Stimulated activated CD4-positive, alpha-beta T cell treated with anti-CD3 and anti-CD28 coated beads, Interleukin-15, amount 100 ng/mL, for 24 hours (primary cell): Measurements from ENCODE around the gene MARK3.

Experiments
- DNase-seq: peaks from one replicate; pipeline ENCODE4 v3.0.0-alpha.2; 2020

The MARK3 gene

GRCh38 chr14:103540821-103541708, 155.8 kb downstream of the MARK3 start:
- DNase-seq, result no peak

GRCh38 chr14:103541709-103542604, 156.7 kb downstream of the MARK3 start:
- DNase-seq, result no peak

GRCh38 chr14:103542605-103543088, 157.4 kb downstream of the MARK3 start:
- no peak for DNase-seq

- no peak for DNase-seq
Measured at GRCh38 chr14:103543140-103543539, 157.9 kb downstream of the MARK3 start.

GRCh38 chr14:103543721-103544387, 158.6 kb downstream of the MARK3 start:
- DNase-seq, result no peak

GRCh38 chr14:103544388-103545218, 159.4 kb downstream of the MARK3 start:
- DNase-seq, result no peak

GRCh38 chr14:103545219-103545914, 160.2 kb downstream of the MARK3 start:
- no peak for DNase-seq

GRCh38 chr14:103545915-103546651, 160.9 kb downstream of the MARK3 start:
- DNase-seq, result no peak

- peak; percentile 83 for DNase-seq
Measured at GRCh38 chr14:103546652-103547454, 161.6 kb downstream of the MARK3 start.

- no peak for DNase-seq
Measured at GRCh38 chr14:103547455-103547940, 162.3 kb downstream of the MARK3 start.

- DNase-seq, result no peak
Measured at GRCh38 chr14:103547941-103548462, 162.8 kb downstream of the MARK3 start.

GRCh38 chr14:103548463-103549351, 163.5 kb downstream of the MARK3 start:
- no peak for DNase-seq

- no peak for DNase-seq
Measured at GRCh38 chr14:103549361-103550311, 164.4 kb downstream of the MARK3 start.

- no peak for DNase-seq
Measured at GRCh38 chr14:103550451-103551337, 165.5 kb downstream of the MARK3 start.

- DNase-seq, result no peak
Measured at GRCh38 chr14:103551338-103551762, 166.1 kb downstream of the MARK3 start.
